GM19463 (cell line): ENCODE results near the gene PLS3.

Experiments used
- ATAC-seq: cut with Tn5 transposase; IDR thresholded peaks from one replicate; pipeline ENCODE4 v1.9.1; 2021; ENCODE audit warnings: mild to moderate bottlenecking, moderate library complexity; ENCODE audit not compliant: unreplicated experiment

PLS3 gene

GRCh38 chrX:115564243-115564642, 3.3 kb downstream of the PLS3 start:
- no peak for ATAC-seq

- no peak for ATAC-seq
Observed at GRCh38 chrX:115565888-115566287, 4.9 kb downstream of the PLS3 start.

- ATAC-seq = no peak
Observed at GRCh38 chrX:115571712-115572111, 10.7 kb downstream of the PLS3 start.

GRCh38 chrX:115573185-115573584, 12.2 kb downstream of the PLS3 start:
- no peak for ATAC-seq

- no peak for ATAC-seq
Observed at GRCh38 chrX:115576676-115577075, 15.7 kb downstream of the PLS3 start.

- no peak for ATAC-seq
Observed at GRCh38 chrX:115579327-115579726, 18.4 kb downstream of the PLS3 start.

- no peak for ATAC-seq
Observed at GRCh38 chrX:115579786-115580294, 18.9 kb downstream of the PLS3 start.

- no peak for ATAC-seq
Observed at GRCh38 chrX:115581759-115582615, 21.0 kb downstream of the PLS3 start.

GRCh38 chrX:115582616-115583495, 21.9 kb downstream of the PLS3 start:
- no peak for ATAC-seq

GRCh38 chrX:115583496-115584004, 22.6 kb downstream of the PLS3 start:
- ATAC-seq = no peak

GRCh38 chrX:115584696-115585095, 23.7 kb downstream of the PLS3 start:
- ATAC-seq = no peak

- no peak for ATAC-seq
Observed at GRCh38 chrX:115588179-115588578, 27.2 kb downstream of the PLS3 start.

GRCh38 chrX:115589419-115589818, 28.4 kb downstream of the PLS3 start:
- no peak for ATAC-seq

- ATAC-seq = no peak
Observed at GRCh38 chrX:115591420-115591819, 30.4 kb downstream of the PLS3 start.

GRCh38 chrX:115591856-115592842, 31.2 kb downstream of the PLS3 start:
- ATAC-seq = no peak

GRCh38 chrX:115592997-115593734, 32.2 kb downstream of the PLS3 start:
- no peak for ATAC-seq

GRCh38 chrX:115595049-115595448, 34.1 kb downstream of the PLS3 start:
- no peak for ATAC-seq

- ATAC-seq = no peak
Observed at GRCh38 chrX:115598556-115598955, 37.6 kb downstream of the PLS3 start.

- no peak for ATAC-seq
Observed at GRCh38 chrX:115602308-115602707, 41.3 kb downstream of the PLS3 start.
